ENCODE measurements around the gene GPR141. TPM values are rescaled to one million over a fixed set of nuclear protein-coding genes. Genes with fewer than 3 reads are reported as not detected.

Gene GPR141
- total RNA-seq, 1 experiment from 2014 or later: not detected

DNA sequence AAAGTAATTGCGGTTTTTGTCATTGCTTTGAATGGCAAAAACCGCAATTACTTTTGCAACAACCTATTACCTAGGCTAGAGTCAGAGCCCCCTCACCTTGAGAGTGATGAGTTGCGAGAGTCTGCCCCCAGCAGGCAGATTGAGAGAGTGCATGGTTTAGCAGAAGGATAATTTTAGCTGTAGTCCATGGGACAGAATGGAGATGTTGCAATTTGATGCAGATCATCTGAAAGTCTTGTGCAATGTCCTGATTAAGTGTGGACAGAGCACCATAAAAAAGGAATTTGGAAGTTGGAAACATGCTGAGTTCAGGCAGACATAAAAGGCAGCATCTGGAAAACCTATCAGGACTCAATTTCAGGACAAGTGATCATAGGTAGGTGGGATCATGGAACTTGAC, 48.7 kb downstream of the GPR141 start:
- CTCF ChIA-PET: interaction anchor here (0.7 to 1.0 kb wide), 3 partner anchors 12 to 498 kb away, joined by 3 read pairs; no protein-coding TSS in a partner anchor
- Histone ChIP-seq H3K36me3 (ENCODE audit: control insufficient read depth in 1 of 2, insufficient read depth in 2 of 2, low read length in 2 of 2) (no peaks in the 10 kb centered on the region), H3K9me2 (ENCODE audit: insufficient read depth) (no peaks in the 10 kb centered on the region), H3K9ac (ENCODE audit: low read length) (no peak overlapping the region), H3K27me3 (ENCODE audit: insufficient read depth, low read length) (peaks cover 15% of the 10 kb centered on the region; the same call in 1 of the 2 replicates), H3K9me3 (ENCODE audit: control insufficient read depth in 1 of 2, insufficient read depth in 1 of 2, low read depth in 1 of 2, low read length in 2 of 2) (no peaks in the 10 kb centered on the region), H3K4me1 (ENCODE audit: control insufficient read depth in 1 of 2, insufficient read depth in 2 of 2, low read length in 2 of 2) (no peaks in the 10 kb centered on the region), H2AFZ (ENCODE audit: low read depth, low read length, poor library complexity, severe bottlenecking) (no peak overlapping the region), H3K27ac (ENCODE audit: low read depth, low read length) (no peak overlapping the region), H4K20me1 (ENCODE audit: insufficient read depth) (no peaks in the 10 kb centered on the region; the same call in 1 of the 2 replicates), H3K4me2 (ENCODE audit: low read length) (no peak overlapping the region), H3K79me2 (ENCODE audit: insufficient read depth, low read length) (no peaks in the 10 kb centered on the region), H3K4me3 (replicated peaks in 1 of 2; ENCODE audit: low read depth in 1 of 2, low read length in 2 of 2) (no peak overlapping the region)
- POLR2A ChIA-PET: no interaction called here
- peak; percentile 6 for DNase-seq (ENCODE audit: low read depth, low spot score)
- ATAC-seq: peak; percentile 75
- TF ChIP-seq EGR1 (IDR thresholded peaks at IDR 0.05; ENCODE audit: low read depth) (no peak), RAD21 (IDR thresholded peaks at IDR 0.05; ENCODE audit: low read depth) (peak; percentile 37), EZH2phosphoT487 (IDR thresholded peaks at IDR 0.05; ENCODE audit: borderline replicate concordance) (no peak), EZH2 (IDR thresholded peaks at IDR 0.05) (no peak), YY1 (IDR thresholded peaks at IDR 0.05; ENCODE audit: extremely low read depth, insufficient replicate concordance, low read depth, low read length) (no peak), CEBPB (IDR thresholded peaks at IDR 0.05; ENCODE audit: low read depth) (no peak), POLR2AphosphoS5 (IDR thresholded peaks at IDR 0.05; ENCODE audit: low read depth, low read length) (no peak), SP1 (IDR thresholded peaks at IDR 0.05; ENCODE audit: low read depth) (no peak), SIN3A (IDR thresholded peaks at IDR 0.05; ENCODE audit: low read depth) (no peak)
- TF ChIP-seq, protein P1, sequence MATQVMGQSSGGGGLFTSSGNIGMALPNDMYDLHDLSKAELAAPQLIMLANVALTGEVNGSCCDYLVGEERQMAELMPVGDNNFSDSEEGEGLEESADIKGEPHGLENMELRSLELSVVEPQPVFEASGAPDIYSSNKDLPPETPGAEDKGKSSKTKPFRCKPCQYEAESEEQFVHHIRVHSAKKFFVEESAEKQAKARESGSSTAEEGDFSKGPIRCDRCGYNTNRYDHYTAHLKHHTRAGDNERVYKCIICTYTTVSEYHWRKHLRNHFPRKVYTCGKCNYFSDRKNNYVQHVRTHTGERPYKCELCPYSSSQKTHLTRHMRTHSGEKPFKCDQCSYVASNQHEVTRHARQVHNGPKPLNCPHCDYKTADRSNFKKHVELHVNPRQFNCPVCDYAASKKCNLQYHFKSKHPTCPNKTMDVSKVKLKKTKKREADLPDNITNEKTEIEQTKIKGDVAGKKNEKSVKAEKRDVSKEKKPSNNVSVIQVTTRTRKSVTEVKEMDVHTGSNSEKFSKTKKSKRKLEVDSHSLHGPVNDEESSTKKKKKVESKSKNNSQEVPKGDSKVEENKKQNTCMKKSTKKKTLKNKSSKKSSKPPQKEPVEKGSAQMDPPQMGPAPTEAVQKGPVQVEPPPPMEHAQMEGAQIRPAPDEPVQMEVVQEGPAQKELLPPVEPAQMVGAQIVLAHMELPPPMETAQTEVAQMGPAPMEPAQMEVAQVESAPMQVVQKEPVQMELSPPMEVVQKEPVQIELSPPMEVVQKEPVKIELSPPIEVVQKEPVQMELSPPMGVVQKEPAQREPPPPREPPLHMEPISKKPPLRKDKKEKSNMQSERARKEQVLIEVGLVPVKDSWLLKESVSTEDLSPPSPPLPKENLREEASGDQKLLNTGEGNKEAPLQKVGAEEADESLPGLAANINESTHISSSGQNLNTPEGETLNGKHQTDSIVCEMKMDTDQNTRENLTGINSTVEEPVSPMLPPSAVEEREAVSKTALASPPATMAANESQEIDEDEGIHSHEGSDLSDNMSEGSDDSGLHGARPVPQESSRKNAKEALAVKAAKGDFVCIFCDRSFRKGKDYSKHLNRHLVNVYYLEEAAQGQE (IDR thresholded peaks at IDR 0.05; ENCODE audit: low read depth): no peak
- TF ChIP-seq, protein P2, sequence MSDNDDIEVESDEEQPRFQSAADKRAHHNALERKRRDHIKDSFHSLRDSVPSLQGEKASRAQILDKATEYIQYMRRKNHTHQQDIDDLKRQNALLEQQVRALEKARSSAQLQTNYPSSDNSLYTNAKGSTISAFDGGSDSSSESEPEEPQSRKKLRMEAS (IDR thresholded peaks at IDR 0.05): no peak
- TF ChIP-seq, protein P3, sequence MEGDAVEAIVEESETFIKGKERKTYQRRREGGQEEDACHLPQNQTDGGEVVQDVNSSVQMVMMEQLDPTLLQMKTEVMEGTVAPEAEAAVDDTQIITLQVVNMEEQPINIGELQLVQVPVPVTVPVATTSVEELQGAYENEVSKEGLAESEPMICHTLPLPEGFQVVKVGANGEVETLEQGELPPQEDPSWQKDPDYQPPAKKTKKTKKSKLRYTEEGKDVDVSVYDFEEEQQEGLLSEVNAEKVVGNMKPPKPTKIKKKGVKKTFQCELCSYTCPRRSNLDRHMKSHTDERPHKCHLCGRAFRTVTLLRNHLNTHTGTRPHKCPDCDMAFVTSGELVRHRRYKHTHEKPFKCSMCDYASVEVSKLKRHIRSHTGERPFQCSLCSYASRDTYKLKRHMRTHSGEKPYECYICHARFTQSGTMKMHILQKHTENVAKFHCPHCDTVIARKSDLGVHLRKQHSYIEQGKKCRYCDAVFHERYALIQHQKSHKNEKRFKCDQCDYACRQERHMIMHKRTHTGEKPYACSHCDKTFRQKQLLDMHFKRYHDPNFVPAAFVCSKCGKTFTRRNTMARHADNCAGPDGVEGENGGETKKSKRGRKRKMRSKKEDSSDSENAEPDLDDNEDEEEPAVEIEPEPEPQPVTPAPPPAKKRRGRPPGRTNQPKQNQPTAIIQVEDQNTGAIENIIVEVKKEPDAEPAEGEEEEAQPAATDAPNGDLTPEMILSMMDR (IDR thresholded peaks at IDR 0.05 in 2 of 3, conservative IDR thresholded peaks at IDR 0.05 in 1 of 3; ENCODE audit: borderline replicate concordance in 1 of 3, insufficient read depth in 1 of 3, low read depth in 2 of 3, low read length in 2 of 3): peak in 2 of 3 experiments; percentile 48 to 53; a peak in 4 of 6 replicates
- BruUV-seq (replicated peaks): no TSS peak
- intact Hi-C loops (cut with micrococcal nuclease): no loop called here
- RAD21 ChIA-PET (ENCODE audit: low non-redundant PET in 1 of 2, low total read pairs in 2 of 2, uncharacterized antibody in 2 of 2, unreplicated experiment in 2 of 2): no interaction called here
